Spleen (tissue), 11 donors: Measurements from ENCODE around the gene ENTPD1. TPM values are rescaled to one million over a fixed set of nuclear protein-coding genes. Genes with fewer than 3 reads are reported as not detected.

Source experiments
- DNase-seq: peaks from one replicate; pipeline ENCODE4 v3.0.0-alpha.2; 2020
- H3K27ac ChIP-seq, 8 donors: fragments of 200-600 bp; sonication (generic) in 7 of 8; 1 replicate in 4 of 8; 2 replicates in 4 of 8; pipeline versions ENCODE4 v1.5.0 to v1.8.0; 2016 to 2021; ENCODE audit warnings: inconsistent platforms in 4 of 8, mild to moderate bottlenecking in 4 of 8, moderate library complexity in 1 of 8
- H3K27me3 ChIP-seq, 7 donors: fragments of 200-600 bp; sonication (generic) in 6 of 7; replicated peaks in 1 of 7; 1 replicate in 4 of 7; 2 replicates in 3 of 7; pipeline versions ENCODE4 v1.5.0 to v1.8.0; 2016 to 2021; ENCODE audit warnings: inconsistent platforms in 3 of 7, mild to moderate bottlenecking in 1 of 7
- H3K36me3 ChIP-seq, 6 donors: fragments of 200-600 bp; sonication (generic) in 5 of 6; 1 replicate in 4 of 6; 2 replicates in 2 of 6; pipeline versions ENCODE4 v1.5.0 to v1.8.0; 2016 to 2021; ENCODE audit warnings: inconsistent platforms in 2 of 6
- H3K4me1 ChIP-seq, 6 donors: fragments of 200-600 bp; sonication (generic) in 5 of 6; 1 replicate in 3 of 6; 2 replicates in 3 of 6; pipeline versions ENCODE4 v1.5.0 to v1.8.0; 2016 to 2021; ENCODE audit warnings: inconsistent platforms in 3 of 6
- H3K4me3 ChIP-seq, 8 donors: fragments of 200-600 bp; sonication (generic) in 7 of 8; 1 replicate in 4 of 8; 2 replicates in 4 of 8; pipeline versions ENCODE4 v1.5.0 to v1.8.0; 2016 to 2021; ENCODE audit warnings: inconsistent platforms in 4 of 8, mild to moderate bottlenecking in 4 of 8, moderate library complexity in 2 of 8
- H3K9me3 ChIP-seq, 8 donors: fragments of 200-600 bp; sonication (generic) in 7 of 8; 1 replicate in 4 of 8; 2 replicates in 4 of 8; pipeline versions ENCODE4 v1.5.0 to v1.8.0; 2016 to 2021; ENCODE audit warnings: inconsistent platforms in 4 of 8
- CTCF ChIP-seq, 11 experiments: fragments of 200-600 bp in 7 of 11; fragments of 450-650 bp in 4 of 11; sonication (generic) in 4 of 11; IDR thresholded peaks in 8 of 11; conservative IDR thresholded peaks in 3 of 11; 1 replicate in 7 of 11; 2 replicates in 4 of 11; pipeline versions ENCODE4 v1.4.0 to v1.8.0; 2016 to 2021; ENCODE audit warnings: antibody characterized with exemption in 11 of 11, inconsistent platforms in 4 of 11, mild to moderate bottlenecking in 1 of 11
- POLR2A ChIP-seq, 3 donors: fragments of 450-650 bp; IDR thresholded peaks; one replicate each; pipeline ENCODE4 v1.5.1; 2017; ENCODE audit warnings: antibody characterized with exemption in 3 of 3, mild to moderate bottlenecking in 1 of 3
- POLR2AphosphoS5 ChIP-seq, 3 donors: sonication (generic); formaldehyde crosslinking; IDR thresholded peaks; one replicate each; pipeline ENCODE4 v1.5.1; 2017; ENCODE audit warnings: antibody characterized with exemption in 3 of 3
- WGBS, 5 donors: extraction: QIAGEN DNeasy Blood & Tissue Kit in 3 of 5; methylation state at CpG; one replicate each; pipeline versions ENCODE4 v1.1.5 to v1.1.7; 2013 to 2018; 5-methylcytosine and 5-hydroxymethylcytosine counted together
- intact Hi-C: fragments of 100-400 bp; cut with DNase I; formaldehyde crosslinking; loops from one replicate; pipeline ENCODE4 v1.15.0; 2023; ENCODE audit warnings: low total_unique reads
- polyA plus RNA-seq, 3 donors: library from polyadenylated mRNA; stranded (reverse); fragments of 200-250 nt; gene quantifications; one replicate each; pipeline ENCODE4 v1.2.1, GENCODE V29; 2013
- total RNA-seq, 7 donors: library from RNA; depleted of rRNA in 3 of 7; stranded (reverse); fragments of >200 nt in 3 of 7; fragmentation: NEBNext Ultra II Directional in 4 of 7; extraction: Animal tissue kit (Norgen Biotek cat#: 25700) in 4 of 7; gene quantifications; one replicate each; pipeline versions ENCODE4 v1.1.0 to v1.2.1, GENCODE V29; 2016 to 2021
- donor health status: healthy with polysubstance abuse.
- donor health status: DM: no; HTN: no; CAD: no; lungs with moderate emphysema.
- donor health status: DM: no; HTN: no; CAD: no.
- donor health status: Bipolar disorder and iron deficiency.
- donor health status: healthy.
- donor health status: DM: no; HTN: no; CAD: no.
- donor health status: DM: yes; HTN: yes; CAD: no.

ENTPD1 gene
- total and polyA plus RNA-seq, 10 donors, result 14.1 to 92.9 (median 62.9) TPM

- H3K9me3 ChIP-seq, result peaks cover 0 to 3% (median 0%) of the 10 kb centered on the region in 8 donors
- peaks cover 0 to 43% (median 27%) of the 10 kb centered on the region in 6 donors for H3K4me1 ChIP-seq
- H3K27ac ChIP-seq, result no peak overlapping the region
- TF ChIP-seq POLR2AphosphoS5 (IDR thresholded peaks at IDR 0.05) (no peak), POLR2A (IDR thresholded peaks at IDR 0.05) (no peak), CTCF (IDR thresholded peaks at IDR 0.05 in 8 of 11, conservative IDR thresholded peaks at IDR 0.05 in 3 of 11) (no peak)
- 63 to 85% (median 74%) methylated on average over 3 of the region's 3 CpGs for WGBS, 5 donors
- intact Hi-C loops, result no loop called here
- no peaks in the 10 kb centered on the region for H3K36me3 ChIP-seq
- DNase-seq, result no peak
- no peaks in the 10 kb centered on the region for H3K27me3 ChIP-seq
- H3K4me3 ChIP-seq, result no peak overlapping the region
Observed at GRCh38 chr10:95739056-95739455, 16.9 kb upstream of the ENTPD1 start.

- Histone ChIP-seq H3K4me3 (peak overlapping the region in 3 of 8 donors; percentile 10 to 55 (median 19)), H3K27me3 (no peaks in the 10 kb centered on the region), H3K4me1 (peaks cover 0 to 69% (median 34%) of the 10 kb centered on the region in 6 donors), H3K27ac (peak overlapping the region; percentile 23 to 90 (median 84)), H3K36me3 (no peaks in the 10 kb centered on the region), H3K9me3 (peaks cover 0 to 3% (median 0%) of the 10 kb centered on the region in 8 donors)
- whole genome bisulfite sequencing, 5 donors, result 9 to 14% (median 11%) methylated on average over 6 of the region's 6 CpGs
- TF ChIP-seq POLR2A (IDR thresholded peaks at IDR 0.05), result no peak
- TF ChIP-seq POLR2AphosphoS5 (IDR thresholded peaks at IDR 0.05), result peak in 1 of 3 donors; percentile 71
- peak in 8 of 11 experiments; percentile 23 to 61 (median 44) for TF ChIP-seq CTCF (IDR thresholded peaks at IDR 0.05 in 8 of 11, conservative IDR thresholded peaks at IDR 0.05 in 3 of 11)
- intact Hi-C loops, result no loop called here
- DNase-seq, result no peak
Observed at GRCh38 chr10:95741807-95742467, 14.0 kb upstream of the ENTPD1 start.

GRCh38 chr10:95742485-95742884 lies 13.5 kb upstream of the ENTPD1 start:
- DNase-seq, result no peak
- H3K27me3 ChIP-seq, result no peaks in the 10 kb centered on the region
- peak overlapping the region; percentile 23 to 90 (median 84) for H3K27ac ChIP-seq
- peak overlapping the region in 3 of 8 donors; percentile 10 to 55 (median 19) for H3K4me3 ChIP-seq
- no peaks in the 10 kb centered on the region for H3K36me3 ChIP-seq
- WGBS, 5 donors, result 29 to 53% (median 34%) methylated on average over 3 of the region's 3 CpGs
- intact Hi-C loops, result no loop called here
- no peak for TF ChIP-seq POLR2AphosphoS5 (IDR thresholded peaks at IDR 0.05)
- no peak for TF ChIP-seq CTCF (IDR thresholded peaks at IDR 0.05 in 8 of 11, conservative IDR thresholded peaks at IDR 0.05 in 3 of 11)
- TF ChIP-seq POLR2A (IDR thresholded peaks at IDR 0.05), result no peak
- H3K4me1 ChIP-seq, result peaks cover 0 to 69% (median 34%) of the 10 kb centered on the region in 6 donors
- peaks cover 0 to 3% (median 0%) of the 10 kb centered on the region in 8 donors for H3K9me3 ChIP-seq

GRCh38 chr10:95742962-95743535 lies 12.9 kb upstream of the ENTPD1 start:
- DNase-seq, result no peak
- no peaks in the 10 kb centered on the region for H3K27me3 ChIP-seq
- H3K4me3 ChIP-seq, result peak overlapping the region in 1 of 8 donors; percentile 55
- TF ChIP-seq POLR2AphosphoS5 (IDR thresholded peaks at IDR 0.05) (no peak), POLR2A (IDR thresholded peaks at IDR 0.05) (no peak), CTCF (IDR thresholded peaks at IDR 0.05 in 8 of 11, conservative IDR thresholded peaks at IDR 0.05 in 3 of 11) (no peak)
- H3K4me1 ChIP-seq, result peaks cover 0 to 69% (median 34%) of the 10 kb centered on the region in 6 donors
- WGBS, 5 donors, result 72 to 78% (median 73%) methylated on average over 2 of the region's 2 CpGs
- intact Hi-C loops, result no loop called here
- H3K36me3 ChIP-seq, result no peaks in the 10 kb centered on the region
- H3K27ac ChIP-seq, result peak overlapping the region; percentile 23 to 90 (median 84)
- H3K9me3 ChIP-seq, result peaks cover 0 to 3% (median 0%) of the 10 kb centered on the region in 8 donors
